Common myeloid progenitor, CD34-positive (primary cell): ENCODE measurements around the gene CLTCL1.
"Not testable (repeated sequence)": the region's sequence is repeated elsewhere in the genome, so short reads cannot be mapped to it uniquely, and the experiment has no call there.

Source experiments
- CTCF ChIA-PET: fragments of 350-600 bp; sonication (Branson Sonifier 250); formaldehyde crosslinking; loops from one replicate; lab custom pipeline; 2021; ENCODE audit warnings: antibody characterized with exemption; lab: Charles Lee
- POLR2A ChIA-PET: fragments of 350-600 bp; sonication (Branson Sonifier 250); formaldehyde crosslinking; loops from one replicate; lab custom pipeline; 2021; ENCODE audit warnings: antibody characterized with exemption; lab: Charles Lee
- DNase-seq, 3 donors: peaks; one replicate each; pipeline versions ENCODE4 v3.0.0 to v3.0.0-alpha.2; 2013
- H3K27ac ChIP-seq, 2 experiments: 1 replicate in 1 of 2; 2 replicates in 1 of 2; pipeline ENCODE4 v1.7.0; 2013; ENCODE audit warnings: inconsistent platforms in 2 of 2, low read length in 2 of 2, mild to moderate bottlenecking in 2 of 2, low read depth in 1 of 2, moderate library complexity in 1 of 2; ENCODE audit not compliant: severe bottlenecking in 2 of 2, insufficient read depth in 1 of 2, poor library complexity in 1 of 2
- H3K27me3 ChIP-seq, 5 experiments: replicated peaks in 2 of 5; 1 replicate in 3 of 5; 2 replicates in 2 of 5; pipeline versions ENCODE4 v1.6.1 to v1.7.0; 2013; ENCODE audit warnings: low read length in 4 of 5, mild to moderate bottlenecking in 2 of 5, moderate library complexity in 2 of 5, inconsistent platforms in 1 of 5; ENCODE audit not compliant: insufficient read depth in 5 of 5, control insufficient read depth in 4 of 5
- H3K36me3 ChIP-seq, 4 experiments: 1 replicate in 2 of 4; 2 replicates in 2 of 4; pipeline versions ENCODE4 v1.6.1 to v1.7.0; 2013; ENCODE audit warnings: low read length in 3 of 4, control low read depth in 1 of 4, mild to moderate bottlenecking in 1 of 4; ENCODE audit not compliant: control insufficient read depth in 4 of 4, insufficient read depth in 4 of 4
- H3K4me1 ChIP-seq, 4 experiments: 1 replicate in 3 of 4; 2 replicates in 1 of 4; pipeline versions ENCODE4 v1.6.1 to v1.7.1; 2013; ENCODE audit warnings: low read length in 3 of 4, mild to moderate bottlenecking in 3 of 4, control low read depth in 1 of 4, inconsistent platforms in 1 of 4, moderate library complexity in 1 of 4; ENCODE audit not compliant: control insufficient read depth in 4 of 4, insufficient read depth in 4 of 4; ENCODE audit errors: control extremely low read depth in 1 of 4
- H3K4me3 ChIP-seq, 7 experiments: 1 replicate in 4 of 7; 2 replicates in 3 of 7; pipeline versions ENCODE4 v1.5.1 to v1.7.0; 2013; ENCODE audit warnings: mild to moderate bottlenecking in 7 of 7, low read length in 6 of 7, moderate library complexity in 6 of 7, inconsistent platforms in 2 of 7, low read depth in 2 of 7, control low read depth in 1 of 7; ENCODE audit not compliant: insufficient read depth in 4 of 7, control insufficient read depth in 1 of 7; ENCODE audit errors: extremely low read depth in 1 of 7
- H3K9me3 ChIP-seq, 5 experiments: 1 replicate in 4 of 5; 2 replicates in 1 of 5; pipeline versions ENCODE4 v1.6.1 to v1.7.1; 2013; ENCODE audit warnings: low read length in 4 of 5, mild to moderate bottlenecking in 2 of 5, inconsistent platforms in 1 of 5, low read depth in 1 of 5, moderate library complexity in 1 of 5; ENCODE audit not compliant: control insufficient read depth in 4 of 5, insufficient read depth in 2 of 5; ENCODE audit errors: control extremely low read depth in 1 of 5
- WGBS: methylation state at CpG from one replicate; pipeline ENCODE4 v1.1.5; 2013; ENCODE audit not compliant: insufficient coverage; 5-methylcytosine and 5-hydroxymethylcytosine counted together

Gene CLTCL1

DNA sequence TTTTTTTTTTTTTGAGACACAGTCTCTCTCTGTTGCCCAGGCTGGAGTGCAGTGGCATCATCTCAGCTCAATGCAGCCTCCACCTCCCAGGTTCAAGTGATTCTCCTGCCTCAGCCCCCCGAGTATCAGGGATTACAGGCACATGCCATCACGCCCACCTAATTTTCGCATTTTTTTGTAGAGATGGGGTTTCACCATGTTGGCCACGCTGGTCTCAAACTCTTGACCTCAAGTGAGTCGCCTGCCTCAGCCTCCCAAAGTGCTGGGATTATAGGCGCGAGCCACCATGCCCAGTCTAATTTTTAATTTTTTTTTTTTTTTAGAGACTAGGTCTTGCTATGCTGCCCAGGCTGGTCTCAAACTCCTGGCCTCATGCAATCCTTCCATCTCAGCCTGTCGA lies 35.2 kb downstream of the CLTCL1 start:
- DNase-seq, H3K36me3 ChIP-seq, H3K4me1 ChIP-seq, H3K27ac ChIP-seq, H3K27me3 ChIP-seq, CTCF ChIA-PET, POLR2A ChIA-PET, H3K9me3 ChIP-seq, H3K4me3 ChIP-seq: not testable (repeated sequence)
- WGBS = 100% methylated on average over 5 of the region's 8 CpGs

DNA sequence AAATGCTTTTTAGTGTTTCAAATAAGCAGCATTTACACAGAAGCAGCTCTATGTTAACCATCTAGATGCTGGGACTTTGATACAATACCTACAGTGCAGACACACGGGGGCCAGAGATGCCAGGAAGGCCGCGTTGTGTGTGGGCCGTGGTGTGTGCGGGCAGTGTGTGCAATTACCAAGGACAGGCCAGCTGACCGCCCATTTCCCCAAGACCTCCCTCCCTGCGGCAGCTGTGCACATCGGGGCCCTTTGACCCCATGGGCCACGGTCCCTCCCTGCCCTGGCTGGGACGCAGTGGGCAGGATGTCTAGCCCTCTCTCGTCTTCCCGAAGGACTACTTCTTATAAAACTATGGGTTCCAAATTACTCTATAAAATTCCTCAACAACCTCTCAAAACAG lies 38.4 kb downstream of the CLTCL1 start:
- Histone ChIP-seq H3K36me3 (no peaks in the 10 kb centered on the region), H3K27me3 (no peaks in the 10 kb centered on the region), H3K27ac (no peak overlapping the region), H3K4me1 (no peaks in the 10 kb centered on the region), H3K4me3 (no peak overlapping the region), H3K9me3 (peaks cover 0 to 3% (median 0%) of the 10 kb centered on the region in 5 experiments)
- 98% methylated on average over 7 of the region's 12 CpGs for WGBS
- CTCF ChIA-PET = no interaction called here
- POLR2A ChIA-PET = no interaction called here
- no peak for DNase-seq

DNA sequence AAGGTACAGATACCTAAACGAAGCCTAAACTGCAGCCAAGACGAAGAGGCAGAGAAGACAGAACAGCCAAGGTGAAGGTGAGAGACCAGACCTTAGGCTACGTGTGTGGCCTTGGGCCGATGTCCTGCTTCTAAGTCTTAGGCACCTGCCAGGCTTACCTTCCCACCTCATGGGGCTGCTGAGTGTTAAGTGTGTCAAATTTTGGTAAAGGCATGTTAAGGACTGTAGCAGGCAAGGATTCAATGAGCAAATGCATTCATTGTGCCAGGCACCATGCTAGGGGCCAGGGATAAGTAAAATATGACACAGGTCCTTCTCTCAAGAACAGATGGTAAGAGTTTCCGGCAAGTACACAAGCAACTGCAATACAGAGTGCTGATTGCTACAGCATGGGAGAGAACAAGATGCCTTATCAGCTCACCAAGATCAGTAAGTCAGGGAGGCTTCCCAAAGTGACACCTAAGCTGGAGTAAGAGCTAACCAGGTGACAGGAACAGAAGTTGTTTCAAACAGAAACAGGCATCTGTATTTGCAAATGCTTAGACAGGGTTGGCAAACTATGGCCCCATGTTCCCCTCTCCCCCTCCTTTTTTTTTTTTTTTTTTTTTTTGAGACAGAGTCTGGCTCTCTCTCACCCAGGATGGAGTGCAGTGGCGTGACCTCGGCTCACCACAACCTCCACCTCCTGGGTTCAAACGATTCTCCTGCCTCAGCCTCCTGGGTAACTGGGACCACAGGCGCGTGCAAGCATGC lies 46.7 kb downstream of the CLTCL1 start:
- Histone ChIP-seq H3K27ac (no peak overlapping the region), H3K9me3 (no peaks in the 10 kb centered on the region), H3K27me3 (no peaks in the 10 kb centered on the region), H3K4me1 (no peaks in the 10 kb centered on the region), H3K36me3 (no peaks in the 10 kb centered on the region), H3K4me3 (no peak overlapping the region)
- DNase-seq = no peak
- ChIA-PET CTCF (no interaction called here), POLR2A (no interaction called here)
- WGBS = 94% methylated on average over 5 of the region's 10 CpGs

DNA sequence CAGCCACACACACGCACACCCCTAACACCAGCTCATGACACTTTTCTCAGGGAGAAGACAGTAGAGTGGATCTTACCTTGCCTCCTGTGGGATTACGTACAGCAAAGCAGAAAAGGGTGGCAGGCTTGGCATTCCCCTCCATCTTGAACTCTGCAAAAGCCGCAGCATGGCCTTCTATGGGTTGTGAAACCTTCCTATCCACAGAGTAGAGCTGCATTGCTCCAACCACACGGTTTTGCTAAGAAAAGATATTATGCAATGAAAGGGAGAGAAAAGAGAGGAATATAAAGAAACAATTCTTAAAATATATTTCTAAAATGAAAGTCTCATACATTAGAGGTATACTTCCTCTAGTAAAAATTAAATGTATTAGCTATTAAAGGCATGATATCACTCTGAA lies 48.8 kb downstream of the CLTCL1 start:
- WGBS = no CpG with 5 or more reads among the region's 4 CpGs
- Histone ChIP-seq H3K27me3 (no peaks in the 10 kb centered on the region), H3K9me3 (no peaks in the 10 kb centered on the region), H3K27ac (no peak overlapping the region), H3K4me3 (no peak overlapping the region), H3K4me1 (no peaks in the 10 kb centered on the region), H3K36me3 (no peaks in the 10 kb centered on the region)
- POLR2A ChIA-PET = interaction anchor here (0.7 kb wide), 1 partner anchor 89 kb away, joined by 4 read pairs; no protein-coding TSS in a partner anchor
- CTCF ChIA-PET = no interaction called here
- DNase-seq = no peak

DNA sequence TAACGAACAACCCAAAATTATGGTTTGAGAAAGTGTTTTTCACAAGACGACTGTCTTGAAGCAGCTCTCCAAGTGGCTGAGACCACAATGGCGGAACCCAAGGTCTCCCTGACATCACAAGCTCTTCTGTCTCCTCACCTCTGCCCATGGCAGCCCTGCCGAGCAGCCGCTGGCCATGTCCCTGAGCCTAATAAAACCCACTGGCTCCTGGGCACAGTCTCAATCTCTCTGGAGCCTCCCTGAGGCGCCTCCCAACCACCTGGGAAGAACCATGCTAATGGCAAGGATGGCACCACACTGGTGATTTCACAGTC lies 50.0 kb downstream of the CLTCL1 start:
- POLR2A ChIA-PET = no interaction called here
- no peaks in the 10 kb centered on the region for H3K27me3 ChIP-seq
- WGBS = 100% methylated on average over 6 of the region's 6 CpGs
- H3K4me1 ChIP-seq = no peaks in the 10 kb centered on the region
- DNase-seq = no peak
- no peak overlapping the region for H3K4me3 ChIP-seq
- H3K36me3 ChIP-seq = no peaks in the 10 kb centered on the region
- H3K9me3 ChIP-seq = no peaks in the 10 kb centered on the region
- no peak overlapping the region for H3K27ac ChIP-seq
- CTCF ChIA-PET = no interaction called here

DNA sequence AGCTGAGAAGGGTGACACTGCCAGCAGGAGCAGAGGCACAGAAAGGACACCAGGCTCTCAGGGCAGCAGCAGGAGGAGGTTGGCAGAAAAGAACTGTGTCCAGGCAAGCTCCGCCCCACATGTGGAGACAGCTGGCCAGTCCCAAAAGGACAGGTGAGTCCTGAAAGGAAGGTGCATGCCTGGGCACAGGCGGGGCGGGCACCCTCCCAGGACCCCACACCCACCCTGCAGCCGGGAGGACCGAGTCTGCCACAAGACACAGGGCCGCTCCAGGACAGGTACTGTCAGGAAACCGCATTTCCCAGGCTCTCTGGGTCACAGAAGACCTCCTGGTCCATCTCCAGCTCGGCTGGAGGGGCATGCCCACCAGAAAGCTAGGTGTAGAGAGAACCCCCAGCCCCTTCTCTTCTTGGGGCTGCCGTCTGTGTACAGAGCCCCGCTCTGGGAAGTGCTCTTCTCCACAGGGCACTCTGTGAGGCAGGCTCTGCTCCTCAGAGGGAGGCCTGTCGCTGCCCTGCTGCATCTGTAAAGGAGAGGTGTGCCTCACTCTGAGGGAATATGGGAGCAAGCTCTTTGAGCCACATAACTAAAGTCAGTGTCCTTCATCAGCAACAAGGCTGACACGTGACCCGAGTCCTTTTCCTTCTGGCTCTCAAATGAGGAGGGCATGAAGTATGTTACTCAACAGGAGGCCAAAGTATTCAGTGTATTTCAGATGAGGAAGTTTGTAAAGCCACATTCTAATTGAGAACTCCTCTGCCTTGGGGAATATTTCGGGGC lies 50.5 kb downstream of the CLTCL1 start:
- Histone ChIP-seq H3K4me3 (no peak overlapping the region), H3K9me3 (no peaks in the 10 kb centered on the region), H3K27ac (no peak overlapping the region), H3K4me1 (no peaks in the 10 kb centered on the region), H3K27me3 (no peaks in the 10 kb centered on the region), H3K36me3 (no peaks in the 10 kb centered on the region)
- 94% methylated on average over 11 of the region's 14 CpGs for WGBS
- CTCF ChIA-PET = no interaction called here
- POLR2A ChIA-PET = no interaction called here
- no peak for DNase-seq

DNA sequence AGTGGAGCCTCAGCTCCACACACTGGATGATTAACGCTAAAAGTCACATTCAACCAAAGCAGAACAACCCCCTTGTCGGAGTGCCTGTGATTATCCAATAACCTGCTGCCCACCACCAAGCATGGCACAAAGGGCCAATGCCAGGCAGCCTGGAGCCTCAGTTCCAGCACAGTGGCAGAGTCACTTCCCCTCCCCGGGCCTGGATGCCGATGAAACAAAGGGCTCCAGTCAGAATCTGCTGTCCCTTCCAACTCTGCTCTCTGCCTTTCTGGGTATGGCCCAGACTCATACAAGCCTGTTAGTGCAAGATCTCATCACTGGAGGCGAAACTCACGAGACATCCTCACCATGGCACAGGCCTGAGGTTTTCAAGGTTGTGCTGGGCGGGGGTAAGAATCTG lies 52.1 kb downstream of the CLTCL1 start:
- Histone ChIP-seq H3K27ac (no peak overlapping the region), H3K36me3 (no peaks in the 10 kb centered on the region)
- POLR2A ChIA-PET = no interaction called here

More for the DNA sequence above, 52.1 kb downstream of the CLTCL1 start:
- CTCF ChIA-PET = no interaction called here
- H3K4me3 ChIP-seq = no peak overlapping the region
- no peaks in the 10 kb centered on the region for H3K4me1 ChIP-seq
- no peak for DNase-seq
- no peaks in the 10 kb centered on the region for H3K27me3 ChIP-seq
- WGBS = 97% methylated on average over 7 of the region's 7 CpGs
- no peaks in the 10 kb centered on the region for H3K9me3 ChIP-seq
